Measurements from ENCODE around the gene SMG1.
"Not testable (repeated sequence)": the region's sequence is repeated elsewhere in the genome, so short reads cannot be mapped to it uniquely, and the experiment has no call there.

The SMG1 gene

GRCh38 chr16:18932243-18932987, 6.2 kb upstream of the SMG1 start:
- no peak for DNase-seq

- no peak for DNase-seq
These were observed 5.5 kb upstream of the SMG1 start for GRCh38 chr16:18931756-18932155.

GRCh38 chr16:18930095-18930494, 3.9 kb upstream of the SMG1 start:
- DNase-seq: not testable (repeated sequence)

- not testable (repeated sequence) for DNase-seq
These were observed 1.9 kb upstream of the SMG1 start for GRCh38 chr16:18928073-18928472.

GRCh38 chr16:18925215-18925985, 808 bp downstream of the SMG1 start:
- DNase-seq: peak; percentile 58

GRCh38 chr16:18923935-18924334, 2.3 kb downstream of the SMG1 start:
- DNase-seq: not testable (repeated sequence)

- DNase-seq: not testable (repeated sequence)
These were observed 3.1 kb downstream of the SMG1 start for GRCh38 chr16:18923124-18923523.

- not testable (repeated sequence) for DNase-seq
These were observed 16.6 kb downstream of the SMG1 start for GRCh38 chr16:18909585-18909984.

GRCh38 chr16:18908716-18909115, 17.5 kb downstream of the SMG1 start:
- not testable (repeated sequence) for DNase-seq

- not testable (repeated sequence) for DNase-seq
These were observed 23.4 kb downstream of the SMG1 start for GRCh38 chr16:18902778-18903177.

- not testable (repeated sequence) for DNase-seq
These were observed 24.2 kb downstream of the SMG1 start for GRCh38 chr16:18902044-18902443.

GRCh38 chr16:18901194-18901593, 25.0 kb downstream of the SMG1 start:
- not testable (repeated sequence) for DNase-seq

- not testable (repeated sequence) for DNase-seq
These were observed 41.8 kb downstream of the SMG1 start for GRCh38 chr16:18884456-18884855.

- not testable (repeated sequence) for DNase-seq
These were observed 48.5 kb downstream of the SMG1 start for GRCh38 chr16:18877734-18878133.

- DNase-seq: not testable (repeated sequence)
These were observed 48.9 kb downstream of the SMG1 start for GRCh38 chr16:18877259-18877658.

- not testable (repeated sequence) for DNase-seq
These were observed 49.9 kb downstream of the SMG1 start for GRCh38 chr16:18876301-18876700.

- not testable (repeated sequence) for DNase-seq
These were observed 57.0 kb downstream of the SMG1 start for GRCh38 chr16:18869043-18869771.

- not testable (repeated sequence) for DNase-seq
These were observed 59.9 kb downstream of the SMG1 start for GRCh38 chr16:18866277-18866823.

GRCh38 chr16:18862891-18863290, 63.3 kb downstream of the SMG1 start:
- not testable (repeated sequence) for DNase-seq

GRCh38 chr16:18855196-18855595, 71.0 kb downstream of the SMG1 start:
- DNase-seq: no peak

GRCh38 chr16:18853694-18854093, 72.5 kb downstream of the SMG1 start:
- DNase-seq: no peak

GRCh38 chr16:18852647-18853046, 73.6 kb downstream of the SMG1 start:
- DNase-seq: no peak

- no peak for DNase-seq
These were observed 79.8 kb downstream of the SMG1 start for GRCh38 chr16:18846416-18846815.

All from activated gamma-delta T cell treated with Interleukin-2 at 50 U/mL for 16 hours (primary cell).